ENCODE data around the gene FGFR2. TPM values are rescaled to one million over a fixed set of nuclear protein-coding genes. Genes with fewer than 3 reads are reported as not detected.

Gene FGFR2
- polyA plus RNA-seq, 1 of the 3 experiments (the other 2 are of a cell fraction): 0.02 TPM

DNA sequence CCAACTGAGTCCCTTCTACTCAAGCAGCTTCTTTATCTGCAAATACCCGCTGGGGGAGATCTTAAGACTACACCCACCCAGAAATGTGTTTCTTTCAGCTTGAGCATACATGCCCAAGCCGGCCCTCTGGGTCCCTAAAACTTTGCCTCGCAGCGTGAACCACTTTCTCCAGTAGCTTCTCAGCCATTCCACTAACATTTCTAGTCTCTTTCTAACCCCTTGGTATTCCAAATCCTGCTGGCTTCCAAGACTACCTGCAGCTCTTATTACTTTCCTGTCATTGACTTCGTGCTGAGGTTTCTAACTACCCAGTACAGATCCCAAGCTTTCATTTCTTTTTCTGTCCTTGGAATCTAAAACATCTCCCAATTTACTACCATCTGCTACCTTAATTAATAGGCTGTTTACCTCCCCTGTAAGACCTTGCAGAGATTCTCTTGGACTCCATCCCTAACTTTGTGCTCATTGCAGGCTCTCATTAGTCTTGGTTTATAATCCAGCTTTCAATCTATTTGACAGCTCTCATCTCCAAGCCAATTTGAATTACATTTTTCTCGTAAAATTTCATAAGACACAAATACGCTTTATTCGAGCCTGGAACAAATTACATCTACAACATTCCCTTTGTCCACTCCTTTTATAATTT, 153.6 kb downstream of the FGFR2 start:
- CTCF ChIA-PET: no interaction called here
- Histone ChIP-seq H3K4me3 (ENCODE audit: low read depth in 2 of 2, low read length in 1 of 2) (no peak overlapping the region), H2AFZ (ENCODE audit: low read depth) (no peak overlapping the region), H3K4me2 (no peak overlapping the region), H3K27ac (ENCODE audit: low read depth in 2 of 2, low read length in 1 of 2) (no peak overlapping the region), H3K79me2 (ENCODE audit: insufficient read depth) (no peaks in the 10 kb centered on the region), H3F3A (replicated peaks; ENCODE audit: insufficient read depth) (no peaks in the 10 kb centered on the region), H3K27me3 (ENCODE audit: insufficient read depth) (no peaks in the 10 kb centered on the region), H3K36me3 (replicated peaks in 1 of 2; ENCODE audit: control insufficient read depth in 1 of 2, insufficient read depth in 2 of 2, low read length in 1 of 2) (no peaks in the 10 kb centered on the region), H3K9me3 (no peaks in the 10 kb centered on the region), H3K9ac (no peak overlapping the region), H4K20me1 (ENCODE audit: insufficient read depth) (no peaks in the 10 kb centered on the region), H3K9me2 (no peaks in the 10 kb centered on the region), H3K4me1 (ENCODE audit: control insufficient read depth in 1 of 2, insufficient read depth in 2 of 2, low read depth in 1 of 2, low read length in 1 of 2) (no peaks in the 10 kb centered on the region)
- TF ChIP-seq GABPA (IDR thresholded peaks at IDR 0.05; ENCODE audit: low read depth) (no peak), FOSL2 (IDR thresholded peaks at IDR 0.05; ENCODE audit: borderline replicate concordance, low read depth) (no peak), EP300 (IDR thresholded peaks at IDR 0.05; ENCODE audit: borderline replicate concordance in 1 of 2, low read depth in 1 of 2, low read length in 1 of 2) (no peak), ELF1 (IDR thresholded peaks at IDR 0.05) (no peak)
- TF ChIP-seq, protein P1, sequence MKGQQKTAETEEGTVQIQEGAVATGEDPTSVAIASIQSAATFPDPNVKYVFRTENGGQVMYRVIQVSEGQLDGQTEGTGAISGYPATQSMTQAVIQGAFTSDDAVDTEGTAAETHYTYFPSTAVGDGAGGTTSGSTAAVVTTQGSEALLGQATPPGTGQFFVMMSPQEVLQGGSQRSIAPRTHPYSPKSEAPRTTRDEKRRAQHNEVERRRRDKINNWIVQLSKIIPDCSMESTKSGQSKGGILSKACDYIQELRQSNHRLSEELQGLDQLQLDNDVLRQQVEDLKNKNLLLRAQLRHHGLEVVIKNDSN (IDR thresholded peaks at IDR 0.05; ENCODE audit: borderline replicate concordance, low read depth): no peak
- no peak for DNase-seq
- POLR2A ChIA-PET: no interaction called here
- WGBS (ENCODE audit: low lambda C conversion rate): 35% methylated on average over 8 of the region's 8 CpGs

GRCh38 chr10:121442086-121442935, 155.9 kb downstream of the FGFR2 start:
- POLR2A ChIA-PET: no interaction called here
- Histone ChIP-seq H3K9me3 (no peaks in the 10 kb centered on the region), H3K27me3 (ENCODE audit: insufficient read depth) (no peaks in the 10 kb centered on the region)
- TF ChIP-seq TAF1 (IDR thresholded peaks at IDR 0.05; ENCODE audit: borderline replicate concordance, low read depth, low read length): no peak
- no peak for TF ChIP-seq SMC3 (IDR thresholded peaks at IDR 0.05; ENCODE audit: low read depth, low read length)
- no peak for TF ChIP-seq CHD2 (IDR thresholded peaks at IDR 0.05; ENCODE audit: low read length, partially characterized antibody)
- TF ChIP-seq JUND (IDR thresholded peaks at IDR 0.05): no peak
- no peak for TF ChIP-seq ZBTB33 (IDR thresholded peaks at IDR 0.05; ENCODE audit: borderline replicate concordance, low read depth)
- TF ChIP-seq POLR2AphosphoS5 (IDR thresholded peaks at IDR 0.05; ENCODE audit: low read depth, low read length): no peak
- no peak for TF ChIP-seq GABPA (IDR thresholded peaks at IDR 0.05; ENCODE audit: low read depth)
- no peak for TF ChIP-seq YY1 (IDR thresholded peaks at IDR 0.05; ENCODE audit: low read depth)
- no peak for TF ChIP-seq USF2 (IDR thresholded peaks at IDR 0.05; ENCODE audit: borderline replicate concordance, low read depth, low read length)
- TF ChIP-seq GATA2 (CRISPR knock-in tag; IDR thresholded peaks at IDR 0.05): no peak
- no peak for TF ChIP-seq FOXJ3 (CRISPR knock-in tag; IDR thresholded peaks at IDR 0.05)
- no peak for TF ChIP-seq TEAD4 (IDR thresholded peaks at IDR 0.05; ENCODE audit: borderline replicate concordance, insufficient read depth)
- no peak for TF ChIP-seq EP300 (IDR thresholded peaks at IDR 0.05; ENCODE audit: borderline replicate concordance in 1 of 2, low read depth in 1 of 2, low read length in 1 of 2)
- no peak for TF ChIP-seq TCF12 (IDR thresholded peaks at IDR 0.05)
- no peak for TF ChIP-seq NRF1 (IDR thresholded peaks at IDR 0.05; ENCODE audit: low read depth, low read length)
- TF ChIP-seq MEF2A (IDR thresholded peaks at IDR 0.05; ENCODE audit: borderline replicate concordance, low read depth): no peak
- no peak for TF ChIP-seq RCOR1 (IDR thresholded peaks at IDR 0.05; ENCODE audit: low read length)
- TF ChIP-seq MAX (IDR thresholded peaks at IDR 0.05; ENCODE audit: low read depth): no peak
- no peak for TF ChIP-seq CTCF (IDR thresholded peaks at IDR 0.05)

More at GRCh38 chr10:121442086-121442935, 155.9 kb downstream of the FGFR2 start:
- Histone ChIP-seq H2AFZ (ENCODE audit: low read depth) (no peak overlapping the region), H3K9ac (no peak overlapping the region), H4K20me1 (ENCODE audit: insufficient read depth) (no peaks in the 10 kb centered on the region), H3K9me2 (no peaks in the 10 kb centered on the region), H3K4me2 (no peak overlapping the region), H3K36me3 (replicated peaks in 1 of 2; ENCODE audit: control insufficient read depth in 1 of 2, insufficient read depth in 2 of 2, low read length in 1 of 2) (no peaks in the 10 kb centered on the region), H3K4me1 (ENCODE audit: control insufficient read depth in 1 of 2, insufficient read depth in 2 of 2, low read depth in 1 of 2, low read length in 1 of 2) (peaks cover 0 to 5% of the 10 kb centered on the region in 2 experiments; a peak in 1 of 4 replicates), H3F3A (replicated peaks; ENCODE audit: insufficient read depth) (no peaks in the 10 kb centered on the region), H3K27ac (ENCODE audit: low read depth in 2 of 2, low read length in 1 of 2) (no peak overlapping the region), H3K79me2 (ENCODE audit: insufficient read depth) (no peaks in the 10 kb centered on the region), H3K4me3 (ENCODE audit: low read depth in 2 of 2, low read length in 1 of 2) (no peak overlapping the region)
- CTCF ChIA-PET: interaction anchor here (1.0 kb wide), 1 partner anchor 10 kb away, joined by 3 read pairs; no protein-coding TSS in a partner anchor
- 36% methylated on average over 5 of the region's 5 CpGs for WGBS (ENCODE audit: low lambda C conversion rate)
- no peak for DNase-seq

Measured in SK-N-SH (cell line).